ENCODE results near the gene ADCK1. TPM values are rescaled to one million over a fixed set of nuclear protein-coding genes. Genes with fewer than 3 reads are reported as not detected.
A peak's percentile ranks its signal among the peaks of the same experiment; 100 is the strongest.

ADCK1 gene
- total and polyA plus RNA-seq, 9 of the 15 experiments (the other 6 are each of a cell fraction or from before 2014, with no cell fraction given): 2.8 to 8.9 (median 4.3) TPM

DNA sequence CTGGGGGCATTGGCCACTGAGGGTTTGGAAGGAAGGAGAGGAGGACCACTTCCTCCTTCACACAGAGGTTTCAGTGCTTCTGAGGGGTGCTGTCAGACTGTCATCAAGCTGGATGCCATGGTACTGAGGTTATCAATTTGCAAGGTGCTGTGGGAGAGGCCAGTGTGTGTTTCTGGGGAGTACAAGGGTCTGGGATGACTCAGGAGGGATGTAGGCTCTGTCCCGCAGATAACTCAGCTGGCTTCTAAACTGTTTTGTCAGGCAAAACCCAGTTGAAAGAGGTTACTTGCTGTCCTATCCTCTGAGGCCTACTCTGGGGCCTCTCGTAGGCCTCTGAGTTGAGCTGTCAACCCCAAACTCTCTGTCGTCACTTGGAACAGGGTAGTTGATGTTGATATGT lies 22.8 kb downstream of the ADCK1 start (continued):
- TF ChIP-seq E2F6 (IDR thresholded peaks at IDR 0.05; ENCODE audit: borderline replicate concordance in 1 of 2, extremely low read depth in 1 of 2, insufficient read depth in 1 of 2, insufficient read length in 1 of 2, low read depth in 1 of 2, low read length in 1 of 2, poor library complexity in 1 of 2, severe bottlenecking in 1 of 2) (no peak), JUND (IDR thresholded peaks at IDR 0.05; ENCODE audit: borderline replicate concordance, low read depth, low read length) (peak; percentile 53; the same call in 1 of the 2 replicates), JUND (tag; IDR thresholded peaks at IDR 0.05; ENCODE audit: borderline replicate concordance, low read depth, low read length) (0 out of 3 replicates have a peak, but pooled peaks have one; percentile 18), ZFX (CRISPR knock-in tag; IDR thresholded peaks at IDR 0.05) (peak; percentile 51), MAFK (IDR thresholded peaks at IDR 0.05; ENCODE audit: low read length) (no peak), CHD1 (IDR thresholded peaks at IDR 0.05; ENCODE audit: low read length) (no peak), ZNF766 (CRISPR knock-in tag; conservative IDR thresholded peaks at IDR 0.05) (no peak)

GRCh38 chr14:77823378-77823777 lies 23.5 kb downstream of the ADCK1 start:
- POLR2A ChIA-PET: no interaction called here
- no peak for ATAC-seq
- no peaks in the 10 kb centered on the region for H3K79me2 ChIP-seq (ENCODE audit: control insufficient read depth, insufficient read depth, low read length)
- H2AFZ ChIP-seq (ENCODE audit: low read depth, low read length): no peak overlapping the region; the same call in 1 of the 2 replicates
- intact Hi-C loops (cut with micrococcal nuclease) (no loop called here), in situ Hi-C loops (cut with MboI) (no loop called here)
- FAIRE-seq: no peak
- no peak overlapping the region; the same call in 2 of the 3 replicates for H3K27ac ChIP-seq (ENCODE audit: extremely low read depth, low read depth, low read length)
- no peaks in the 10 kb centered on the region for H3K9me1 ChIP-seq (ENCODE audit: control insufficient read depth, insufficient read depth, low read length)
- no peak overlapping the region for H3K4me2 ChIP-seq (ENCODE audit: insufficient read depth, low read length)
- no peaks in the 10 kb centered on the region for H3K9me3 ChIP-seq (replicated peaks; ENCODE audit: control insufficient read depth, insufficient read depth, low read depth, low read length)
- CTCF ChIA-PET (ENCODE audit: low intra/inter-chr PET ratio): no interaction called here
- no peaks in the 10 kb centered on the region for H3K27me3 ChIP-seq (ENCODE audit: control insufficient read depth in 2 of 2, insufficient read depth in 2 of 2, low read length in 2 of 2)
- BruUV-seq (replicated peaks): no TSS peak
- H3K4me3 ChIP-seq: no peak overlapping the region
- no peaks in the 10 kb centered on the region for H4K20me1 ChIP-seq (replicated peaks; ENCODE audit: control insufficient read depth, insufficient read depth, low read length)
- H3K9ac ChIP-seq (ENCODE audit: insufficient read depth in 1 of 2, low read depth in 2 of 2, low read length in 2 of 2): no peak overlapping the region
- 100% methylated on average over 2 of the region's 3 CpGs for WGBS (ENCODE audit: insufficient coverage, low coverage, missing lambda C conversion rate)
- peaks cover 20 to 34% of the 10 kb centered on the region in 2 experiments; a peak in 4 of 5 replicates for H3K4me1 ChIP-seq (replicated peaks in 1 of 2; ENCODE audit: control insufficient read depth in 2 of 2, insufficient read depth in 2 of 2, low read length in 2 of 2)
- peaks cover 12% of the 10 kb centered on the region; the same call in 2 of the 3 replicates for H3K36me3 ChIP-seq (ENCODE audit: control insufficient read depth, insufficient read depth, low read length)
- no peak for DNase-seq (ENCODE audit: extremely low read depth in 1 of 4, low spot score in 3 of 4)
- no peak for TF ChIP-seq SP1 (CRISPR knock-in tag; IDR thresholded peaks at IDR 0.05)
- no peak for TF ChIP-seq RAD21 (CRISPR knock-in tag; conservative IDR thresholded peaks at IDR 0.05 in 1 of 2, IDR thresholded peaks at IDR 0.05 in 1 of 2)
- no peak for TF ChIP-seq PRDM10 (IDR thresholded peaks at IDR 0.05; ENCODE audit: partially characterized antibody)
- TF ChIP-seq ZNF384 (IDR thresholded peaks at IDR 0.05; ENCODE audit: low read depth, low read length): no peak
- no peak for TF ChIP-seq SNRNP70 (optimal IDR thresholded peaks at IDR 0.05; ENCODE audit: low read depth, low read length)
- no peak for TF ChIP-seq THRAP3 (IDR thresholded peaks at IDR 0.05; ENCODE audit: borderline replicate concordance)
- TF ChIP-seq TCF3 (CRISPR knock-in tag; IDR thresholded peaks at IDR 0.05): no peak
- TF ChIP-seq, protein P1, sequence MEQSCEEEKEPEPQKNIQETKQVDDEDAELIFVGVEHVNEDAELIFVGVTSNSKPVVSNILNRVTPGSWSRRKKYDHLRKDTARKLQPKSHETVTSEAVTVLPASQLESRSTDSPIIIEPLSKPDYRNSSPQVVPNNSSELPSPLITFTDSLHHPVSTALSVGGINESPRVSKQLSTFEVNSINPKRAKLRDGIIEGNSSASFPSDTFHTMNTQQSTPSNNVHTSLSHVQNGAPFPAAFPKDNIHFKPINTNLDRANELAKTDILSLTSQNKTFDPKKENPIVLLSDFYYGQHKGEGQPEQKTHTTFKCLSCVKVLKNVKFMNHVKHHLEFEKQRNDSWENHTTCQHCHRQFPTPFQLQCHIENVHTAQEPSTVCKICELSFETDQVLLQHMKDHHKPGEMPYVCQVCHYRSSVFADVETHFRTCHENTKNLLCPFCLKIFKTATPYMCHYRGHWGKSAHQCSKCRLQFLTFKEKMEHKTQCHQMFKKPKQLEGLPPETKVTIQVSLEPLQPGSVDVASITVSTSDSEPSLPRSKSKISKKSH (CRISPR knock-in tag; IDR thresholded peaks at IDR 0.05): no peak

Data from K562 (cell line).